ENCODE data around the gene TSPO2. TPM values are rescaled to one million over a fixed set of nuclear protein-coding genes. Genes with fewer than 3 reads are reported as not detected.
A peak's percentile ranks its signal among the peaks of the same experiment; 100 is the strongest.

The TSPO2 gene
- total and polyA plus RNA-seq, 9 of the 15 experiments (the other 6 are each of a cell fraction or from before 2014, with no cell fraction given), result not detected

DNA sequence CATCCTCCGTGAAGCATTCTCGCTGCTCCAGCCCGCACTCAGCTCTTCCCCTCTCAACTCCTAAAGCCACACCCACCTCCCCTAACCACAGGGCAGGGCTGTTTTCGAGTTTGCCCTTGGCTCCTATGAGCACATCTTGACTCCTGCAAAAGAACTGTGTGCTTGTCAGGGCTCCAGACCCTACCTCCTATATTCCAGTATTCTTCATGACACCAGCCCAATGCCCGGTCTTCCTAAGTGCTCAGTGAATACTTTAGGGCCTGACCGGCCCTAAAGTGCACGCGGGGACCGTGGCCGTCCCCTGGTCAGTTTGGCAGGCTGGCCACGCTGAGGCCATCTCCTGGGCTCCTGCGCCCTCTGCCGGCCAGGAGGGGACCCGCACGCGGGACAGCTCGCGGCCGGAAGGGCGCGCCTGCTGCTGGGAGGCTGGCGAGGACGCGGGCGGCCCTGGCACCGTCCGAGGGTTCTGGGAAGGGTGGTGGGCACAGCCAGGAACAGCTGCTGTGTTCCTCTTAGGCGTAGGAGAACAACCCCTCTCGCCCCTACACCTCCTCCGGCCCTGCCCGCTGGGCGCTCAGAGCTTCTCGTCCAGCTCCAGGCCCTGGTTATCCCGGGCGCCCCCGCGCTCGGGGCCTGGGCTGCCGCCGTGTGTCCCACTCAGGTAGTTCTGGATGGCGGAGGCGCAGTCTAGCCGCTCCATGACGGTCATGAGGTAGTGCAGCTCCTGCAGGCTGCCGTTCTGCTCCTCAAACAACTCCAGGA lies 14.3 kb upstream of the TSPO2 start (continued):
- TF ChIP-seq, protein P1, sequence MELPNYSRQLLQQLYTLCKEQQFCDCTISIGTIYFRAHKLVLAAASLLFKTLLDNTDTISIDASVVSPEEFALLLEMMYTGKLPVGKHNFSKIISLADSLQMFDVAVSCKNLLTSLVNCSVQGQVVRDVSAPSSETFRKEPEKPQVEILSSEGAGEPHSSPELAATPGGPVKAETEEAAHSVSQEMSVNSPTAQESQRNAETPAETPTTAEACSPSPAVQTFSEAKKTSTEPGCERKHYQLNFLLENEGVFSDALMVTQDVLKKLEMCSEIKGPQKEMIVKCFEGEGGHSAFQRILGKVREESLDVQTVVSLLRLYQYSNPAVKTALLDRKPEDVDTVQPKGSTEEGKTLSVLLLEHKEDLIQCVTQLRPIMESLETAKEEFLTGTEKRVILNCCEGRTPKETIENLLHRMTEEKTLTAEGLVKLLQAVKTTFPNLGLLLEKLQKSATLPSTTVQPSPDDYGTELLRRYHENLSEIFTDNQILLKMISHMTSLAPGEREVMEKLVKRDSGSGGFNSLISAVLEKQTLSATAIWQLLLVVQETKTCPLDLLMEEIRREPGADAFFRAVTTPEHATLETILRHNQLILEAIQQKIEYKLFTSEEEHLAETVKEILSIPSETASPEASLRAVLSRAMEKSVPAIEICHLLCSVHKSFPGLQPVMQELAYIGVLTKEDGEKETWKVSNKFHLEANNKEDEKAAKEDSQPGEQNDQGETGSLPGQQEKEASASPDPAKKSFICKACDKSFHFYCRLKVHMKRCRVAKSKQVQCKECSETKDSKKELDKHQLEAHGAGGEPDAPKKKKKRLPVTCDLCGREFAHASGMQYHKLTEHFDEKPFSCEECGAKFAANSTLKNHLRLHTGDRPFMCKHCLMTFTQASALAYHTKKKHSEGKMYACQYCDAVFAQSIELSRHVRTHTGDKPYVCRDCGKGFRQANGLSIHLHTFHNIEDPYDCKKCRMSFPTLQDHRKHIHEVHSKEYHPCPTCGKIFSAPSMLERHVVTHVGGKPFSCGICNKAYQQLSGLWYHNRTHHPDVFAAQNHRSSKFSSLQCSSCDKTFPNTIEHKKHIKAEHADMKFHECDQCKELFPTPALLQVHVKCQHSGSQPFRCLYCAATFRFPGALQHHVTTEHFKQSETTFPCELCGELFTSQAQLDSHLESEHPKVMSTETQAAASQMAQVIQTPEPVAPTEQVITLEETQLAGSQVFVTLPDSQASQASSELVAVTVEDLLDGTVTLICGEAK (IDR thresholded peaks at IDR 0.05), result no peak
- TF ChIP-seq, protein P1 (CRISPR knock-in tag; IDR thresholded peaks at IDR 0.05), result no peak
- peak; percentile 33 to 62; a peak in 2 of 4 replicates for TF ChIP-seq MAZ (CRISPR knock-in tag; conservative IDR thresholded peaks at IDR 0.05 in 1 of 2, IDR thresholded peaks at IDR 0.05 in 1 of 2)
- TF ChIP-seq GABPA (tag; conservative IDR thresholded peaks at IDR 0.05; ENCODE audit: low read depth), result peak; percentile 58; the same call in 1 of the 2 replicates
- TF ChIP-seq, protein P2, sequence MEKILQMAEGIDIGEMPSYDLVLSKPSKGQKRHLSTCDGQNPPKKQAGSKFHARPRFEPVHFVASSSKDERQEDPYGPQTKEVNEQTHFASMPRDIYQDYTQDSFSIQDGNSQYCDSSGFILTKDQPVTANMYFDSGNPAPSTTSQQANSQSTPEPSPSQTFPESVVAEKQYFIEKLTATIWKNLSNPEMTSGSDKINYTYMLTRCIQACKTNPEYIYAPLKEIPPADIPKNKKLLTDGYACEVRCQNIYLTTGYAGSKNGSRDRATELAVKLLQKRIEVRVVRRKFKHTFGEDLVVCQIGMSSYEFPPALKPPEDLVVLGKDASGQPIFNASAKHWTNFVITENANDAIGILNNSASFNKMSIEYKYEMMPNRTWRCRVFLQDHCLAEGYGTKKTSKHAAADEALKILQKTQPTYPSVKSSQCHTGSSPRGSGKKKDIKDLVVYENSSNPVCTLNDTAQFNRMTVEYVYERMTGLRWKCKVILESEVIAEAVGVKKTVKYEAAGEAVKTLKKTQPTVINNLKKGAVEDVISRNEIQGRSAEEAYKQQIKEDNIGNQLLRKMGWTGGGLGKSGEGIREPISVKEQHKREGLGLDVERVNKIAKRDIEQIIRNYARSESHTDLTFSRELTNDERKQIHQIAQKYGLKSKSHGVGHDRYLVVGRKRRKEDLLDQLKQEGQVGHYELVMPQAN (IDR thresholded peaks at IDR 0.05; ENCODE audit: borderline replicate concordance), result no peak
- no peak for TF ChIP-seq ZNF695 (CRISPR knock-in tag; IDR thresholded peaks at IDR 0.05)
- no peak for TF ChIP-seq ARNT (IDR thresholded peaks at IDR 0.05)
- no peak for TF ChIP-seq BMI1 (IDR thresholded peaks at IDR 0.05; ENCODE audit: low read length)
- TF ChIP-seq, protein P3, sequence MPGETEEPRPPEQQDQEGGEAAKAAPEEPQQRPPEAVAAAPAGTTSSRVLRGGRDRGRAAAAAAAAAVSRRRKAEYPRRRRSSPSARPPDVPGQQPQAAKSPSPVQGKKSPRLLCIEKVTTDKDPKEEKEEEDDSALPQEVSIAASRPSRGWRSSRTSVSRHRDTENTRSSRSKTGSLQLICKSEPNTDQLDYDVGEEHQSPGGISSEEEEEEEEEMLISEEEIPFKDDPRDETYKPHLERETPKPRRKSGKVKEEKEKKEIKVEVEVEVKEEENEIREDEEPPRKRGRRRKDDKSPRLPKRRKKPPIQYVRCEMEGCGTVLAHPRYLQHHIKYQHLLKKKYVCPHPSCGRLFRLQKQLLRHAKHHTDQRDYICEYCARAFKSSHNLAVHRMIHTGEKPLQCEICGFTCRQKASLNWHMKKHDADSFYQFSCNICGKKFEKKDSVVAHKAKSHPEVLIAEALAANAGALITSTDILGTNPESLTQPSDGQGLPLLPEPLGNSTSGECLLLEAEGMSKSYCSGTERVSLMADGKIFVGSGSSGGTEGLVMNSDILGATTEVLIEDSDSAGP (CRISPR knock-in tag; IDR thresholded peaks at IDR 0.05), result no peak
- TF ChIP-seq FOS (IDR thresholded peaks at IDR 0.05; ENCODE audit: extremely low read depth, insufficient read length), result no peak
- no peak for TF ChIP-seq SLC30A9 (CRISPR knock-in tag; IDR thresholded peaks at IDR 0.05)
- TF ChIP-seq RAD51 (IDR thresholded peaks at IDR 0.05; ENCODE audit: borderline replicate concordance, low read depth), result no peak
- peak in 1 of 2 experiments; percentile 59; a peak in 1 of 4 replicates for TF ChIP-seq NONO (IDR thresholded peaks at IDR 0.05; ENCODE audit: low read depth in 2 of 2, low read length in 1 of 2)
- TF ChIP-seq GATAD2B (IDR thresholded peaks at IDR 0.05; ENCODE audit: borderline replicate concordance), result no peak

Data from K562 (cell line).